ENCODE measurements around the gene OR56A5.

GRCh38 chr11:5931061-5931460 is 37.2 kb downstream of the OR56A5 start:
- no peak for TF ChIP-seq POLR2A (IDR thresholded peaks at IDR 0.05)
- no peak for TF ChIP-seq CTCF (IDR thresholded peaks at IDR 0.05)
- no peak for TF ChIP-seq POLR2AphosphoS5 (IDR thresholded peaks at IDR 0.05)
- no peak for TF ChIP-seq EP300 (IDR thresholded peaks at IDR 0.05)
